ENCODE results near the gene NMT1. TPM values are rescaled to one million over a fixed set of nuclear protein-coding genes. Genes with fewer than 3 reads are reported as not detected.
A peak's percentile ranks its signal among the peaks of the same experiment; 100 is the strongest.

Gene NMT1
- total and polyA plus RNA-seq, 2 experiments from 2014 or later = 95.6 to 298 TPM

DNA sequence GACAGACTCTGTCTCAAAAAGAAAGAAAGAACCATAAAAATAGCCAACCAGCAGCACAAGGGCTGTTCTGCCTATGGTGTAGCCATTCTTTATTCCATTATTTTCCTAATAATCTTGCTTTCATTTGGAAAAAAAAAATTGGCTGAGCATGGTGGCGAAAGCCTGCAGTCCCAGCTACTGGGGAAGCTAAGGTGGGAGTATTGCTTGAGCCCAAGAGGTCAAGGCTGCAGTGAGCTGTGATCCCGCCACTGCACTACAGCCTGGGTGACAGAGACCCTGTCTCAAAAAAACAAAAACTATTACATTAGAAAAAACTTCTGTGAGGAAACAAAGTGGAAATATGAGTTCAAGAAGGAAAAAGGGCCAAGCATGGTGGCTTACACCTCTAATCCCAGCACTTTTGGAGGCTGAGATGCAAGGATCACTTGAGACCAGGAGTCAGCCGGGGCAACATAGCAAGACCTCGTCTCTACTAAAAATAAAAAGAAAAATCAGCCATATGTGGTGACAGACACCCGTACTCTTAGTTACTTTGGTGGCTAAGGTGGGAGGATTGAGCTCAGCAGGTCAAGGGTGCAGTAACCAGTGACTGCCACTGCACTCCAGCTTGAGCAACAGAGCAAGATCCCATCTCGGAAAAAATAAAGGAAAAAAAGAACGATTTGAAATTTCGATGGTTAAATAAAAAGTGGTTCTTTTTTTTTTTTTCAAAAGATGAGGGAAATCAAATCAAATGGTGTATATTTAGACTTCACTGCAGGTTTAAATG, 12.1 kb upstream of the NMT1 start (continued):
- TF ChIP-seq, protein P1, sequence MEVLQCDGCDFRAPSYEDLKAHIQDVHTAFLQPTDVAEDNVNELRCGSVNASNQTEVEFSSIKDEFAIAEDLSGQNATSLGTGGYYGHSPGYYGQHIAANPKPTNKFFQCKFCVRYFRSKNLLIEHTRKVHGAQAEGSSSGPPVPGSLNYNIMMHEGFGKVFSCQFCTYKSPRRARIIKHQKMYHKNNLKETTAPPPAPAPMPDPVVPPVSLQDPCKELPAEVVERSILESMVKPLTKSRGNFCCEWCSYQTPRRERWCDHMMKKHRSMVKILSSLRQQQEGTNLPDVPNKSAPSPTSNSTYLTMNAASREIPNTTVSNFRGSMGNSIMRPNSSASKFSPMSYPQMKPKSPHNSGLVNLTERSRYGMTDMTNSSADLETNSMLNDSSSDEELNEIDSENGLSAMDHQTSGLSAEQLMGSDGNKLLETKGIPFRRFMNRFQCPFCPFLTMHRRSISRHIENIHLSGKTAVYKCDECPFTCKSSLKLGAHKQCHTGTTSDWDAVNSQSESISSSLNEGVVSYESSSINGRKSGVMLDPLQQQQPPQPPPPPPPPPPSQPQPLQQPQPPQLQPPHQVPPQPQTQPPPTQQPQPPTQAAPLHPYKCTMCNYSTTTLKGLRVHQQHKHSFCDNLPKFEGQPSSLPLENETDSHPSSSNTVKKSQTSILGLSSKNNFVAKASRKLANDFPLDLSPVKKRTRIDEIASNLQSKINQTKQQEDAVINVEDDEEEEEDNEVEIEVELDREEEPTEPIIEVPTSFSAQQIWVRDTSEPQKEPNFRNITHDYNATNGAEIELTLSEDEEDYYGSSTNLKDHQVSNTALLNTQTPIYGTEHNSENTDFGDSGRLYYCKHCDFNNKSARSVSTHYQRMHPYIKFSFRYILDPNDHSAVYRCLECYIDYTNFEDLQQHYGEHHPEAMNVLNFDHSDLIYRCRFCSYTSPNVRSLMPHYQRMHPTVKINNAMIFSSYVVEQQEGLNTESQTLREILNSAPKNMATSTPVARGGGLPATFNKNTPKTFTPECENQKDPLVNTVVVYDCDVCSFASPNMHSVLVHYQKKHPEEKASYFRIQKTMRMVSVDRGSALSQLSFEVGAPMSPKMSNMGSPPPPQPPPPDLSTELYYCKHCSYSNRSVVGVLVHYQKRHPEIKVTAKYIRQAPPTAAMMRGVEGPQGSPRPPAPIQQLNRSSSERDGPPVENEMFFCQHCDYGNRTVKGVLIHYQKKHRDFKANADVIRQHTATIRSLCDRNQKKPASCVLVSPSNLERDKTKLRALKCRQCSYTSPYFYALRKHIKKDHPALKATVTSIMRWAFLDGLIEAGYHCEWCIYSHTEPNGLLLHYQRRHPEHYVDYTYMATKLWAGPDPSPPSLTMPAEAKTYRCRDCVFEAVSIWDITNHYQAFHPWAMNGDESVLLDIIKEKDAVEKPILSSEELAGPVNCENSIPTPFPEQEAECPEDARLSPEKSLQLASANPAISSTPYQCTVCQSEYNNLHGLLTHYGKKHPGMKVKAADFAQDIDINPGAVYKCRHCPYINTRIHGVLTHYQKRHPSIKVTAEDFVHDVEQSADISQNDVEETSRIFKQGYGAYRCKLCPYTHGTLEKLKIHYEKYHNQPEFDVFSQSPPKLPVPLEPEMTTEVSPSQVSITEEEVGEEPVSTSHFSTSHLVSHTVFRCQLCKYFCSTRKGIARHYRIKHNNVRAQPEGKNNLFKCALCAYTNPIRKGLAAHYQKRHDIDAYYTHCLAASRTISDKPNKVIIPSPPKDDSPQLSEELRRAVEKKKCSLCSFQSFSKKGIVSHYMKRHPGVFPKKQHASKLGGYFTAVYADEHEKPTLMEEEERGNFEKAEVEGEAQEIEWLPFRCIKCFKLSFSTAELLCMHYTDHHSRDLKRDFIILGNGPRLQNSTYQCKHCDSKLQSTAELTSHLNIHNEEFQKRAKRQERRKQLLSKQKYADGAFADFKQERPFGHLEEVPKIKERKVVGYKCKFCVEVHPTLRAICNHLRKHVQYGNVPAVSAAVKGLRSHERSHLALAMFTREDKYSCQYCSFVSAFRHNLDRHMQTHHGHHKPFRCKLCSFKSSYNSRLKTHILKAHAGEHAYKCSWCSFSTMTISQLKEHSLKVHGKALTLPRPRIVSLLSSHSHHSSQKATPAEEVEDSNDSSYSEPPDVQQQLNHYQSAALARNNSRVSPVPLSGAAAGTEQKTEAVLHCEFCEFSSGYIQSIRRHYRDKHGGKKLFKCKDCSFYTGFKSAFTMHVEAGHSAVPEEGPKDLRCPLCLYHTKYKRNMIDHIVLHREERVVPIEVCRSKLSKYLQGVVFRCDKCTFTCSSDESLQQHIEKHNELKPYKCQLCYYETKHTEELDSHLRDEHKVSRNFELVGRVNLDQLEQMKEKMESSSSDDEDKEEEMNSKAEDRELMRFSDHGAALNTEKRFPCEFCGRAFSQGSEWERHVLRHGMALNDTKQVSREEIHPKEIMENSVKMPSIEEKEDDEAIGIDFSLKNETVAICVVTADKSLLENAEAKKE (CRISPR knock-in tag; IDR thresholded peaks at IDR 0.05) = no peak
- TF ChIP-seq, protein P2, sequence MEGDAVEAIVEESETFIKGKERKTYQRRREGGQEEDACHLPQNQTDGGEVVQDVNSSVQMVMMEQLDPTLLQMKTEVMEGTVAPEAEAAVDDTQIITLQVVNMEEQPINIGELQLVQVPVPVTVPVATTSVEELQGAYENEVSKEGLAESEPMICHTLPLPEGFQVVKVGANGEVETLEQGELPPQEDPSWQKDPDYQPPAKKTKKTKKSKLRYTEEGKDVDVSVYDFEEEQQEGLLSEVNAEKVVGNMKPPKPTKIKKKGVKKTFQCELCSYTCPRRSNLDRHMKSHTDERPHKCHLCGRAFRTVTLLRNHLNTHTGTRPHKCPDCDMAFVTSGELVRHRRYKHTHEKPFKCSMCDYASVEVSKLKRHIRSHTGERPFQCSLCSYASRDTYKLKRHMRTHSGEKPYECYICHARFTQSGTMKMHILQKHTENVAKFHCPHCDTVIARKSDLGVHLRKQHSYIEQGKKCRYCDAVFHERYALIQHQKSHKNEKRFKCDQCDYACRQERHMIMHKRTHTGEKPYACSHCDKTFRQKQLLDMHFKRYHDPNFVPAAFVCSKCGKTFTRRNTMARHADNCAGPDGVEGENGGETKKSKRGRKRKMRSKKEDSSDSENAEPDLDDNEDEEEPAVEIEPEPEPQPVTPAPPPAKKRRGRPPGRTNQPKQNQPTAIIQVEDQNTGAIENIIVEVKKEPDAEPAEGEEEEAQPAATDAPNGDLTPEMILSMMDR (conservative IDR thresholded peaks at IDR 0.05; ENCODE audit: low read depth in 2 of 2) = no peak
- TF ChIP-seq ZNF331 (CRISPR knock-in tag; IDR thresholded peaks at IDR 0.05; ENCODE audit: low read depth) (no peak), EZH2phosphoT487 (IDR thresholded peaks at IDR 0.05; ENCODE audit: unreplicated experiment) (no peak)

DNA sequence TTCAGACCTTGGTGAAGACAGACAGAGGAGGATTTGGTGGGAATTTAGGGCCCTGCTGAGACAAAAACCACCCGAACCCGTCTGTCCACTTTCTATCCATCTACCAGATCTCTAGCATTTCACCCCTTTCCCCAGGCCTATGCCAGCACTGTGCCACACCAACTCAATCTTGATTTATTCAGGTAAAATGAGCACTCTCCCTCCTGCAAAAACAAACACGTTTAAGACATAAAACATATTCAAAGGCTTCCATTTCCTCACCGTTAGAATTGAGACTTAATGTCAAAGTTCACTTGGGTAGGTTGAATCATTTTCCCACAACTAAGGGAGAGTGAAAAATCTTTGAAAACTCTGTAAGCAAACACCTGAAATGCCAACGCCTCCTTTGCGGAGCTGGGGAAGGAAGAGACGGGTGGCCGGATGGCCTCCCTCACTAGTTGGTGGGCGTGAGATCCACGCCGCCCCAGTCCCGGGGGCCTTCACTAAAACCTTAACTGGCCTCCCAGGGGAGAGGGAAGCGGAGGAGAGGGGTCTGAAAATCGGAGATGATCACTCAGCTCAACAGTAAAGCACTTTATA, 10.5 kb upstream of the NMT1 start:
- Mint-ChIP-seq H3K36me3 (ENCODE audit: low read depth) (peaks cover 6% of the 10 kb centered on the region; the same call in 1 of the 3 replicates), H3K27me3 (ENCODE audit: insufficient read depth, low read depth, poor library complexity) (peaks cover 23% of the 10 kb centered on the region), H3K4me3 (peak overlapping the region; percentile 83), H3K27ac (peak overlapping the region; percentile 94), H3K4me1 (peaks cover 16% of the 10 kb centered on the region; the same call in 2 of the 3 replicates), H3K9me3 (no peaks in the 10 kb centered on the region)
- DNase-seq (ENCODE audit: low spot score) (peak; percentile 65), ATAC-seq (peak; percentile 20)
- Histone ChIP-seq H3K27me3 (ENCODE audit: insufficient read depth) (no peaks in the 10 kb centered on the region), H3K27ac (ENCODE audit: low read depth) (peak overlapping the region; percentile 98), H3K4me3 (peak overlapping the region; percentile 92), H3K4me1 (ENCODE audit: insufficient read depth) (peaks cover 14% of the 10 kb centered on the region; the same call in 1 of the 2 replicates), H2AFZ (peak overlapping the region; percentile 95), H3K4me2 (peak overlapping the region; percentile 94), H3F3A (replicated peaks; ENCODE audit: low read depth) (peaks cover 18% of the 10 kb centered on the region), H3K9me2 (ENCODE audit: insufficient read depth) (no peaks in the 10 kb centered on the region), H4K20me1 (replicated peaks; ENCODE audit: insufficient read depth) (no peaks in the 10 kb centered on the region; the same call in 1 of the 2 replicates), H3K36me3 (ENCODE audit: insufficient read depth) (no peaks in the 10 kb centered on the region), H3K79me2 (replicated peaks; ENCODE audit: insufficient read depth) (peaks cover 37% of the 10 kb centered on the region)
- TF ChIP-seq, protein P3, sequence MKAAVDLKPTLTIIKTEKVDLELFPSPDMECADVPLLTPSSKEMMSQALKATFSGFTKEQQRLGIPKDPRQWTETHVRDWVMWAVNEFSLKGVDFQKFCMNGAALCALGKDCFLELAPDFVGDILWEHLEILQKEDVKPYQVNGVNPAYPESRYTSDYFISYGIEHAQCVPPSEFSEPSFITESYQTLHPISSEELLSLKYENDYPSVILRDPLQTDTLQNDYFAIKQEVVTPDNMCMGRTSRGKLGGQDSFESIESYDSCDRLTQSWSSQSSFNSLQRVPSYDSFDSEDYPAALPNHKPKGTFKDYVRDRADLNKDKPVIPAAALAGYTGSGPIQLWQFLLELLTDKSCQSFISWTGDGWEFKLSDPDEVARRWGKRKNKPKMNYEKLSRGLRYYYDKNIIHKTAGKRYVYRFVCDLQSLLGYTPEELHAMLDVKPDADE (IDR thresholded peaks at IDR 0.05) = no peak
- TF ChIP-seq EZH2phosphoT487 (IDR thresholded peaks at IDR 0.05; ENCODE audit: unreplicated experiment) (no peak), STAT1 (IDR thresholded peaks at IDR 0.05; ENCODE audit: unreplicated experiment) (no peak), JUNB (IDR thresholded peaks at IDR 0.05; ENCODE audit: unreplicated experiment) (no peak), ZNF114 (CRISPR knock-in tag; IDR thresholded peaks at IDR 0.05) (no peak), POLR2AphosphoS5 (IDR thresholded peaks at IDR 0.05; ENCODE audit: low read depth) (no peak), NANOG (IDR thresholded peaks at IDR 0.05; ENCODE audit: borderline replicate concordance) (no peak)
